OCI-LY3 (cell line): ENCODE measurements around the gene SNX2.

Experiments used
- CTCF ChIP-seq: fragments of 200-600, 300-600 bp; sonication (generic); IDR thresholded peaks from 2 replicates; pipeline ENCODE4 v1.5.1; 2014; ENCODE audit warnings: antibody characterized with exemption, low read length, low read depth
- EZH2phosphoT487 ChIP-seq: fragments of 200-600 bp; shearing (Covaris generic); IDR thresholded peaks from 2 replicates; pipeline ENCODE4 v1.6.1; 2018; ENCODE audit warnings: antibody characterized with exemption, mixed run types, low read depth

- no peak for TF ChIP-seq CTCF
- no peak for TF ChIP-seq EZH2phosphoT487
Measured at GRCh38 chr5:122736086-122736845, 38.6 kb upstream of the SNX2 start.
